IPS-18a (cell line): ENCODE data around the gene PHACTR2.

Experiments used
- H3K27ac ChIP-seq: one replicate; pipeline ENCODE4 v1.5.1; 2013; ENCODE audit warnings: low read length
- H3K27me3 ChIP-seq: one replicate; pipeline ENCODE4 v1.6.1; 2013; ENCODE audit warnings: mild to moderate bottlenecking, low read length; ENCODE audit not compliant: control insufficient read depth, insufficient read depth
- H3K36me3 ChIP-seq: one replicate; pipeline ENCODE4 v1.6.1; 2013; ENCODE audit warnings: low read depth, low read length; ENCODE audit not compliant: control insufficient read depth
- H3K4me1 ChIP-seq: one replicate; pipeline ENCODE4 v1.6.1; 2013; ENCODE audit warnings: low read depth, low read length; ENCODE audit not compliant: control insufficient read depth
- H3K4me3 ChIP-seq: one replicate; pipeline ENCODE4 v1.5.1; 2013; ENCODE audit warnings: low read length
- H3K9ac ChIP-seq: one replicate; pipeline ENCODE4 v1.6.1; 2013; ENCODE audit warnings: mild to moderate bottlenecking, low read length, moderate library complexity
- H3K9me3 ChIP-seq: one replicate; pipeline ENCODE4 v1.6.1; 2013; ENCODE audit warnings: low read depth, low read length; ENCODE audit not compliant: control insufficient read depth

Gene PHACTR2

DNA sequence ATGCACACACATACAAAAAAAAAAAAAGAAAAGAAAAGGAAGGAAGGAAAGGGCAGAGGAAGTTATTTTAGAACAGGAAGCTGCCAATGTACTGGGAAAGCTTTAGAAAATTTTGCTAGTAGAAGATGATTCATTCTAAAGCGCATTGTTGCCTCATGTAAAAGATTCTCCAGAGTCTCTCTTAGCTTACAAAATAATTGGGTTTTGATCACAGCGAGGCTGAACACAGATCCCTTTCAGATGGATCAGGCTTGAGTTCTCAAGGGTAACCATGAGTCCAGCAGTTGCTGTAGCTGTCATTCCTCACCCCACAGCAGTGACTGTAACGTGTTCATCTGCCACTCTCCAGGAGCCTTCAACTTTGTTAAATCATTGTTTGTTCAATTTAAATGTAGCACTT is 81.9 kb downstream of the PHACTR2 start:
- H3K36me3 ChIP-seq, result peaks cover 9% of the 10 kb centered on the region
- H3K4me1 ChIP-seq, result no peaks in the 10 kb centered on the region
- H3K27me3 ChIP-seq, result no peaks in the 10 kb centered on the region
- no peak overlapping the region for H3K4me3 ChIP-seq
- H3K27ac ChIP-seq, result no peak overlapping the region
- no peaks in the 10 kb centered on the region for H3K9me3 ChIP-seq
- no peak overlapping the region for H3K9ac ChIP-seq

DNA sequence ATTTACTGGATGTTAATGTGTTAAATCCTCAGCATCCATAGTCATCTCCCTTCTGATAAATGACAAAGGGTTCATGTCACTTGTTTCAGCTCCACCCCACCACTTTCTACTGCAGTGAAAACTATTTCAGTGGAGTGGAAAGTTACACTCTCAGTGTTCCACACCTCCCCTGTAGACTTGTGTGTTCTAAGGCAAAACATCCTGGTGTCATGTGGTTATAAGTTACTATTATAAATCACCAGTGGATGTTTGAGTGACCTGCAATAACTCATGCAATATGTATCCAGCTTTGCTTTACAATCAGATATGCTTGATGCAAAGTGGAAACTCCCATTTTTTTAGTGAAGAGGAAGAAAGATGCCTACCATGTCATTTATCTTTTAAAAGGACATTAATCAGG is 83.3 kb downstream of the PHACTR2 start:
- Histone ChIP-seq H3K9ac (no peak overlapping the region), H3K27ac (no peak overlapping the region), H3K4me1 (no peaks in the 10 kb centered on the region), H3K4me3 (no peak overlapping the region), H3K27me3 (no peaks in the 10 kb centered on the region), H3K9me3 (no peaks in the 10 kb centered on the region), H3K36me3 (peaks cover 20% of the 10 kb centered on the region)

DNA sequence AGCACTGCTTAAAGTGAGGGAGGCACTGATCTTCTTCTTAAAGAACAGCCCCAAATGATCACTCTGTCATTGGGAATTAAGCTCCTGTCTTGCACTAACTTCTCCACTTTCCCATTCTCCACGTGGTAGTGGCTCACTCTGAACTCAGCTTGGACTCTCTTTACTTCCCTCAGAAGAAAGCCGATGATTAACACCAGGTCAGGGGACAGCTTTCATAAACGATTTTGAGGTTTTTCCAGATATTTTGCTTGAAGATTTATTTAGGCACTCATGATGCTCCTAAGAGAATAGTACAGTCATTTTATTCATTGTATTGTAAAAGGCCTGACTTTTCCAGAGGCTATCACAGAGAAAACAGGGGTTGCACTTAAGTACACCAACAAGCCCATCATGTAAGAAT is 84.4 kb downstream of the PHACTR2 start:
- Histone ChIP-seq H3K27me3 (no peaks in the 10 kb centered on the region), H3K9ac (no peak overlapping the region), H3K9me3 (no peaks in the 10 kb centered on the region), H3K4me3 (no peak overlapping the region), H3K27ac (no peak overlapping the region), H3K36me3 (peaks cover 25% of the 10 kb centered on the region), H3K4me1 (no peaks in the 10 kb centered on the region)

DNA sequence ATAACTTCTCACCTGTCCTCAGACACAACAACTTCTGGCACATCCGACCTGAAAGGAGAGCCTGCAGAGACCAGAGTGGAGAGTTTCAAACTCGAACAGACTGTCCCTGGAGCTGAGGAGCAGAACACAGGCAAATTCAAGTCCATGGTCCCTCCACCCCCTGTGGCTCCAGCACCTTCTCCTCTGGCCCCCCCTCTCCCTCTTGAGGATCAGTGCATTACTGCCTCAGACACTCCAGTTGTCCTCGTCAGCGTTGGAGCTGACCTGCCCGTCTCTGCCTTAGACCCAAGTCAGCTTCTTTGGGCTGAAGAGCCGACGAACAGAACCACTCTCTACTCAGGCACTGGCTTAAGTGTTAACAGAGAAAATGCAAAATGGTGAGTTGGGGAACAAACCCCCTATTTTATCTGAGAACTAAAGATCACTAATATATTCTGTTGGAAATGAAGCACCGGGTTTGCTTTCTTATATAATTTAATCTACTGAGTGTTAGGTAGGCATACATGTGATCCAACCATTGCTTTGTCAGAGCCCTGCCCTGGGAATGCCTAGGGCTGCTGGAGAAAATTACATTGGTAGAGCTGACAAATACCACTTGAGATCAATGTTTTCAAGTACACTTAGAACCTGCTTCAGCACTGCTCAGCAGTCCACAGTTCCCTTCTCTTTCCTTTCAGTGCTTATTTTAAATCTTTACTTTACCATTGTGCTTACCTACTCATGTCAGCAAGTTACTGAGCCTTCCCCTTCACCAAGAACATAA is 87.8 kb downstream of the PHACTR2 start:
- no peaks in the 10 kb centered on the region for H3K27me3 ChIP-seq
- no peak overlapping the region for H3K27ac ChIP-seq
- peaks cover 35% of the 10 kb centered on the region for H3K36me3 ChIP-seq
- H3K9me3 ChIP-seq, result no peaks in the 10 kb centered on the region
- H3K9ac ChIP-seq, result no peak overlapping the region
- H3K4me1 ChIP-seq, result no peaks in the 10 kb centered on the region
- no peak overlapping the region for H3K4me3 ChIP-seq

DNA sequence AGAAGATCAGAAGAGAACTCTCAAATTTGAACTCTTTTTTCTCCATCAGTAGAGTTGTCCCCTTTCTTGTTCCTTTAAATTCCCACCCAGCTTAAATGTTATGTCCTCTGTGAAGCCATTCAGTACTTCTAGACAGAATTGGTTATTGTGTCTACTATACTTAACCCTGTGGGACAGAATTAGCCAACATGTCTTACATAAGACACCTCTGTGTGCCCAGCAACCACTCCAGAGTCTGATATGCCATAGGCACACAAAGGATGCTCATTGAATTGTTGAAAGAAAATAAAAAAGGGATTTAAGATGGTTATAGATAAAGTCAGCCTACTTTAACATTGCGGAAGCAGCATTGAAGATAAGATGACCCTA is 88.4 kb downstream of the PHACTR2 start:
- H3K27ac ChIP-seq, result no peak overlapping the region
- no peaks in the 10 kb centered on the region for H3K4me1 ChIP-seq
- H3K9ac ChIP-seq, result no peak overlapping the region
- H3K4me3 ChIP-seq, result no peak overlapping the region
- H3K9me3 ChIP-seq, result no peaks in the 10 kb centered on the region
- H3K36me3 ChIP-seq, result peaks cover 35% of the 10 kb centered on the region
- no peaks in the 10 kb centered on the region for H3K27me3 ChIP-seq

DNA sequence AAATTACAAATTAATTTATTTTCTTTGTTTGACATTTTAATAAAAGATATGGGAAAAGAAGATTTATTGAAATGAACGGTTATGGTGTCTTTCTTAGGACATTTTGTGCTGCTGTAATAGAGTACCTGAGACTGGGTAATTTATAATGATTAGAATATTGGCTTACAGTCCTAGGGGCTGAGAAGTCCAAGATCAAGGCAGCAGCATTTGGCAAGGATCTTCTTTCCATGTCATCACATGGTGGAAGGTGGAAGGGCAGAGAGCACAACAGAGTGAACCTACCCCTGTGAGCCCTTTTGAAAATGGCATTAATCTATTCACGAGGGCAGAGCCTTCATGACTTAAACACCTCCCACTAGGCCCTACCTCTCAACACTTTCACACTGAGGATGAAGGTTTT is 89.7 kb downstream of the PHACTR2 start:
- Histone ChIP-seq H3K4me1 (no peaks in the 10 kb centered on the region), H3K9me3 (no peaks in the 10 kb centered on the region), H3K4me3 (no peak overlapping the region), H3K27ac (no peak overlapping the region), H3K27me3 (no peaks in the 10 kb centered on the region), H3K9ac (no peak overlapping the region), H3K36me3 (peaks cover 35% of the 10 kb centered on the region)

DNA sequence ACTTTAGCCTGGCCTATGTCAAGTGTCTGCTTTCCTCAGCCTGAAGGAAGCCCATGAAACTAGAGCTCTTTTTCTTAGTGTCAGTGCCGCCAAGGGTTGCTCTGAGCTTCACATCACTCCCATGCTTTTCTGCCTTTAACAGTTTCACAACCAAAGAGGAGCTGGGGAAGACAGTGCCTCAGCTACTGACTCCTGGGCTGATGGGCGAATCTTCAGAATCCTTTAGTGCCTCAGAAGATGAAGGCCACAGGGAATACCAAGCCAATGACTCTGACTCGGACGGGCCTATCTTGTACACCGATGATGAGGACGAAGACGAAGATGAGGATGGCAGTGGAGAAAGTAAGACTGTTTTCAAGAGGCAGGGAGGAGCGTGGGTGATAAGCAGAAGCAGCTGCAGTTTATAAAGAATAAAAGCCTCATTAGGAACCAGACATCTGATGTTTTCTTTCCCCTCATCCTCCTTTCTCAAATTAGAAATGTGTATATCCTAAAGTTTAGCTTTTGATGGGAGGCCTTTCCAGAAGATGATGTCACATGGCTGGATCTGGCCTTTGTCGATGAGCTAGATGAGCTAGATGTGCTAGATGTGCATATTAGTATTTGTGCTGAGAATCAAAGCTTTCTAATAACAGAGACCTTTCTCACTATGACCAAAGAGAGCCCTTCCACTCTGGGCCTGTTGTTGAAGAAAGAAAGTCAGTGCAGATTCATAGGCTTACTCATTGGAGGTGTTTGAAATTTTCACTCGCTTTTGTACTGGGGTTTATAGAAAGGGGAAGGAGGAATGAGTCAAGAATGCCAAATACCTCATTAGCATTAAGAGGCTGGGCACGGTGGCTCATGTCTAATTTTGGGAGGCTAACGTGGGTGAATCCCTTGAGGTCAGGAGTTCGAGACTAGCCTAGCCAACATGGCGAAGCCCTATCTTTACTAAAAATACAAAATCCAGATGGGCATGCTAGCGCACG is 94.6 kb downstream of the PHACTR2 start:
- Histone ChIP-seq H3K36me3 (peaks cover 47% of the 10 kb centered on the region), H3K27ac (no peak overlapping the region), H3K4me3 (no peak overlapping the region)

DNA sequence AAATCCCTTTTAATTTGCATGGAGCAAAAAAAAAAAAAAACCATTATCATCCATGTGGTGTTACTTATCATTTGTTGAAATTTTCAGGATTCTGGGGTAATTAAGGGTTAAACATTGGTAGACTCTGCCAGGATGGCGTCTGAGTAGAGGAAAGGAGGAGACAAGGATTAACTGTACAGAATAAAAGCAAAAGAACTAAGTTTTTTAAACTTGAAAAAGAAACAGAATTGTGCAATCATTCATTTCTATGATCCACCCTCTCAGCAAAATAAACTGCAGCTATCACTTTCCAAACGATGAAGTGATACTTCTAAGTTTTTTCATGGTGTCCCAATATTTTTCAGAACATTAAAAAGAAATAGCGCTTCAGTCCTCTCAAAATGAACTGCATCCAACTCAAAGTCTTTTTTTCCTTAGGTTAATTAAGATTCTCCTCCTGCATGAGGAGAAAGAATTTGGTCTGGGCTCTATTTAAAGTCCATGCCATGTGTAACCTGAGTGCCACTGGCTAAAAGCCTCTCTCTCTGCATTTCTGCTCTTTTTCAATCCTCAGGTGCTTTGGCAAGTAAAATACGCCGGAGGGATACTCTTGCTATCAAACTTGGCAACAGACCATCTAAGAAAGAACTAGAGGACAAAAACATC is 95.9 kb downstream of the PHACTR2 start:
- Histone ChIP-seq H3K27ac (no peak overlapping the region), H3K4me1 (no peaks in the 10 kb centered on the region)

More for the DNA sequence above, 94.6 kb downstream of the PHACTR2 start:
- H3K27me3 ChIP-seq, result no peaks in the 10 kb centered on the region
- H3K9ac ChIP-seq, result no peak overlapping the region
- no peaks in the 10 kb centered on the region for H3K9me3 ChIP-seq
- H3K4me1 ChIP-seq, result no peaks in the 10 kb centered on the region

DNA sequence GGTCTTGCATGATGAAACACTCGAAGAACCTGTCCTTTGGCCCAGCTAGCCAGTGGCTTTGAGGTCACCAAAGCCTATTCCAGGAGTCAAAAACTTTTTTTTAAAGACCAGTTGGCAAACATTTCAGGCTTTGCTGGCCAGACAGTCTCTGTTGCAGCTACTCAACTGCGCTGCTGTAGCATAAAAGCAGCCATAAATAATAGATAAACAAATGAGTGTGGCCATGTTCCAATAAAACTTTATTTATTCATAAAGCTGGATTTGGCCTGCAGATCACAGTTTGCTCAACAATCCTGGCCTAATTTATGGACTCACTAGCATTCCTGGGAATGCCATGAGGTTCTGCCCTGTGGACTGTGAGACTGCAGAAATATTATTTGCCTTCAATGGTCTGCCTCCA is 96.6 kb downstream of the PHACTR2 start:
- Histone ChIP-seq H3K4me1 (no peaks in the 10 kb centered on the region), H3K27ac (no peak overlapping the region), H3K9me3 (no peaks in the 10 kb centered on the region), H3K9ac (no peak overlapping the region), H3K36me3 (peaks cover 44% of the 10 kb centered on the region), H3K27me3 (no peaks in the 10 kb centered on the region), H3K4me3 (no peak overlapping the region)

More for the DNA sequence above, 95.9 kb downstream of the PHACTR2 start:
- Histone ChIP-seq H3K9ac (no peak overlapping the region), H3K9me3 (no peaks in the 10 kb centered on the region), H3K36me3 (peaks cover 47% of the 10 kb centered on the region), H3K27me3 (no peaks in the 10 kb centered on the region), H3K4me3 (no peak overlapping the region)

DNA sequence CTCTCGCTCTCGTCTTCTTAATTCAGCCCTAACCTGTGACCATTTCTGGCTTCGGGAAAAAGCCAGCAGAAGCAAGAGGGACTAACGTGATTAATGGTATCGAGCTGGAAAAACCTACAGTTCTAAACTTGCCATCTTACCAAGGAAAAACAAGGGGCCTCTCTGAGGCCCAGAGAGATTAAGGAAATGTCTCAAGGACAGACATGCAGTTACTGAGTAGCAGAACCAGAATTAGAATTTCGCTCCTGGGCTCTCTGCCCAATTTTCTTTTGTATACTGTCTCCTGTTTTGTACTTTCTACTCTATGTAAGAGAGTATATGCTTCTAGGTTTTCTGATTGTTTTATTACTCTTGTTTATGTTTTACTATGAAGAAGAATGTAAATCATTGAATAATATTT is 97.6 kb downstream of the PHACTR2 start:
- no peak overlapping the region for H3K9ac ChIP-seq
- no peaks in the 10 kb centered on the region for H3K4me1 ChIP-seq
- H3K36me3 ChIP-seq, result peaks cover 45% of the 10 kb centered on the region
- H3K27ac ChIP-seq, result no peak overlapping the region
- no peaks in the 10 kb centered on the region for H3K27me3 ChIP-seq
- H3K4me3 ChIP-seq, result no peak overlapping the region
- no peaks in the 10 kb centered on the region for H3K9me3 ChIP-seq

DNA sequence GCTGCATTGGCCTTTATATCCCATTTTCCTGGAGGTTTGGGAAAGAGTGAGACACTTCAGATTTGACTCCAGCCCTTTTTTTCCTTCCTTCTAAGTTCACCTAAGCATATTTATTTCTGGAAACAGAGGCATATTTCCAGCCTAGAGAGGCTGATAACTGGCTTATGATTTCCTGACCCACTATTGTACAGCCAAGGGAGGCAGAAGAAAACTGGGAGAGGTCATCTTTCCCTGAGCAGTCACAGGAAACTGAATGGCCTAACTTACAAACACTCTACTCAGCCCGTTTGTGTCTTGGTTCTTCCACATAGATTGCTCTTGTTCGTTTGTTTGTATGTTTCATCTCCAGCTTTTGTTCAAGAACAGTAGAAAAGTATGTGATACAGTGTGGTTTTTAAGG is 101.2 kb downstream of the PHACTR2 start:
- H3K9me3 ChIP-seq, result no peaks in the 10 kb centered on the region
- H3K4me1 ChIP-seq, result no peaks in the 10 kb centered on the region
- no peaks in the 10 kb centered on the region for H3K27me3 ChIP-seq
- peaks cover 61% of the 10 kb centered on the region for H3K36me3 ChIP-seq
- H3K4me3 ChIP-seq, result no peak overlapping the region
- no peak overlapping the region for H3K9ac ChIP-seq
- no peak overlapping the region for H3K27ac ChIP-seq
